Gastrocnemius medialis (tissue), 4 donors: ENCODE measurements around the gene DPP4. TPM values are rescaled to one million over a fixed set of nuclear protein-coding genes. Genes with fewer than 3 reads are reported as not detected.
A peak's percentile ranks its signal among the peaks of the same experiment; 100 is the strongest.

Experiments used
- ATAC-seq, 2 donors: fragments of 150-250 bp; one replicate each; pipeline ENCODE4 v1.9.1; 2016
- DNase-seq, 2 donors: peaks; one replicate each; pipeline ENCODE4 v3.0.0-alpha.2; 2019
- H3K27ac ChIP-seq, 4 donors: fragments of 200-600 bp; sonication (generic); 1 replicate in 1 of 4; 2 replicates in 3 of 4; pipeline ENCODE4 v1.5.1; 2016 to 2018; ENCODE audit warnings: mild to moderate bottlenecking in 2 of 4, moderate library complexity in 1 of 4
- H3K27me3 ChIP-seq, 3 donors: fragments of 200-600 bp; sonication (generic) in 2 of 3; 1 replicate in 1 of 3; 2 replicates in 2 of 3; pipeline versions ENCODE4 v1.5.1 to v1.6.0; 2016 to 2019; ENCODE audit warnings: mild to moderate bottlenecking in 1 of 3, moderate library complexity in 1 of 3
- H3K36me3 ChIP-seq, 2 donors: fragments of 200-600 bp; sonication (generic) in 1 of 2; one replicate each; pipeline ENCODE4 v1.5.1; 2017 to 2018
- H3K4me1 ChIP-seq, 2 donors: fragments of 200-600 bp; sonication (generic) in 1 of 2; one replicate each; pipeline ENCODE4 v1.5.1; 2016 to 2017; ENCODE audit warnings: mild to moderate bottlenecking in 2 of 2
- H3K4me3 ChIP-seq, 4 donors: fragments of 200-600 bp; sonication (generic) in 3 of 4; 1 replicate in 1 of 4; 2 replicates in 3 of 4; pipeline ENCODE4 v1.5.1; 2016 to 2019; ENCODE audit warnings: mild to moderate bottlenecking in 2 of 4
- H3K9me3 ChIP-seq, 3 donors: fragments of 200-600 bp; sonication (generic) in 2 of 3; 1 replicate in 1 of 3; 2 replicates in 2 of 3; pipeline ENCODE4 v1.5.1; 2016 to 2019
- POLR2A ChIP-seq, 2 donors: fragments of 450-650 bp; IDR thresholded peaks; one replicate each; pipeline ENCODE4 v1.6.1; 2017; ENCODE audit warnings: antibody characterized with exemption in 2 of 2, mild to moderate bottlenecking in 2 of 2, moderate library complexity in 2 of 2
- in situ Hi-C, 4 donors: fragments of 200-750 bp; cut with MboI; loops; one replicate each; pipeline versions ENCODE4 v1.15.0 to v1.8.0; 2017; ENCODE audit warnings: low sequenced_read_pairs in 4 of 4
- intact Hi-C: fragments of 100-400 bp; cut with DNase I; formaldehyde crosslinking; loops from one replicate; pipeline ENCODE4 v1.15.1; 2023; ENCODE audit warnings: low total_unique reads
- total RNA-seq, 4 donors: library from RNA; depleted of rRNA; stranded (reverse); fragments of >200 nt; gene quantifications; one replicate each; pipeline versions ENCODE4 v1.1.0 to v1.2.3, GENCODE V29; 2016
- TF ChIP-seq, protein P1 (sequence below), 5 experiments: fragments of 450-650 bp in 3 of 5; fragments of 200-600 bp in 2 of 5; sonication (generic) in 2 of 5; IDR thresholded peaks in 4 of 5; conservative IDR thresholded peaks in 1 of 5; 1 replicate in 4 of 5; 2 replicates in 1 of 5; pipeline ENCODE4 v1.5.1; 2016 to 2019; ENCODE audit warnings: antibody characterized with exemption in 5 of 5, mild to moderate bottlenecking in 3 of 5, moderate library complexity in 3 of 5

DPP4 gene
- total RNA-seq, 4 donors from 2014 or later = 2.2 to 7.9 (median 3.7) TPM

DNA sequence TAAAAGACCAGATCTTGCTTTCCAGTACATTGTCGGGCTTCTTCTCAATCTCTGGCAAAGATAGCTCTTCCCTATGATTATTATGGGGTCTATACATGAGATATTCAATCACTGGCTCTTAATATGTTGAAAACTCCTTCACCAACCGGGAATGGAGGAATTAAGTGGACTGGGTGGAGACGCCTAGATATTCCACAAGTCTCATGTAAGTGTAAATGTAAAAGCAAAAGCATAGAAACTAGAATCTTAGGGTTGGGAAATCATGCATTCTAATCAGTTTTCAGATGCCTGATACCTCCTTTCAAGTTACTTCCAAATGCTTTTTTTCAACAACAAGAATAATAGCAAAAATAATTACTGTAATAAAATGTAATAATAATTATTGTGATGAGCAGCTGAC lies 38.0 kb downstream of the DPP4 start:
- no peak overlapping the region for H3K27ac ChIP-seq
- no peak for ATAC-seq
- in situ Hi-C loops = no loop called here

DNA sequence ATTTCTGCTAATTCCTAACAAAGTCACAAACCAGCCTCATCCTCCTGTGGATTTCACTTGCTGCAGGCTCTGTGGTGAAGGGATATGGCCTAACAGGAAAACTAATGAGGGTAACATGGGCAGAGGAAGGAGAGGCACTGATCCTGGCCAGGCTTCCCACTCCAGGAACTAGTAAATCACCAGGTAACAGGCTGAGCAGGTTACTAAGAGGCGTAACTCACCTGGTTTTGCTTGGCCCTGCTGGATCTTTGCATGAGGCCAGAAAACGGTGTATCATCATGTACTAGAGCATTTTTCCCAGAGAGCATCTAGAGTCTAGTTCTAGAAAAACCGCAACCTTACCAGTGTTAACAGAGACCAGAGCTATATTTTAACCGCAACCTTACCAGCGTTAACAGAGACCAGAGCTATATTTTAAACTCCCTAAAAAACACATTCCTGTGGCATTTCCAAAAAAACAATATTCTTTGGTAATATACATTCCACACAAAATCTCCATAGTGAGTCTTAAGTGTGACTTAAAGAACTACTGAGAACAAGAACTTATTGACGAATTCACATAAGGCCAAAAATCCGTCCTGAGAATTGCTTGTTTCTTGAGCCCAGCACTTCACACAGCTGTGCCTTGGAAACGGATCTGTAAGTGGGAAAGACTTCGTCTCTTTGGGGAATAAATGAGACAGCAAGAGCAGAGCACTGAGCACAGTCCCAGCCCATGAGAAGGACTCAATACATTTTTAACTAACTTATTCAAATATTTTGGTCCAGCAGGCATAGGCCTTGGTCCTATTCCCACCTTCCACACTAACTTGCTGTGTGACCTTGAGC lies 43.4 kb downstream of the DPP4 start:
- peaks cover 0 to 5% of the 10 kb centered on the region in 2 donors for H3K4me1 ChIP-seq
- no peak overlapping the region for H3K4me3 ChIP-seq
- DNase-seq (no peak), ATAC-seq (no peak)
- H3K27me3 ChIP-seq = no peaks in the 10 kb centered on the region
- H3K9me3 ChIP-seq = no peaks in the 10 kb centered on the region
- H3K27ac ChIP-seq = no peak overlapping the region
- intact Hi-C loops (no loop called here), in situ Hi-C loops (no loop called here)
- no peaks in the 10 kb centered on the region for H3K36me3 ChIP-seq
- TF ChIP-seq POLR2A (IDR thresholded peaks at IDR 0.05) = no peak

More for the DNA sequence above, 38.0 kb downstream of the DPP4 start:
- no peak for TF ChIP-seq POLR2A (IDR thresholded peaks at IDR 0.05)
- TF ChIP-seq, protein P1, sequence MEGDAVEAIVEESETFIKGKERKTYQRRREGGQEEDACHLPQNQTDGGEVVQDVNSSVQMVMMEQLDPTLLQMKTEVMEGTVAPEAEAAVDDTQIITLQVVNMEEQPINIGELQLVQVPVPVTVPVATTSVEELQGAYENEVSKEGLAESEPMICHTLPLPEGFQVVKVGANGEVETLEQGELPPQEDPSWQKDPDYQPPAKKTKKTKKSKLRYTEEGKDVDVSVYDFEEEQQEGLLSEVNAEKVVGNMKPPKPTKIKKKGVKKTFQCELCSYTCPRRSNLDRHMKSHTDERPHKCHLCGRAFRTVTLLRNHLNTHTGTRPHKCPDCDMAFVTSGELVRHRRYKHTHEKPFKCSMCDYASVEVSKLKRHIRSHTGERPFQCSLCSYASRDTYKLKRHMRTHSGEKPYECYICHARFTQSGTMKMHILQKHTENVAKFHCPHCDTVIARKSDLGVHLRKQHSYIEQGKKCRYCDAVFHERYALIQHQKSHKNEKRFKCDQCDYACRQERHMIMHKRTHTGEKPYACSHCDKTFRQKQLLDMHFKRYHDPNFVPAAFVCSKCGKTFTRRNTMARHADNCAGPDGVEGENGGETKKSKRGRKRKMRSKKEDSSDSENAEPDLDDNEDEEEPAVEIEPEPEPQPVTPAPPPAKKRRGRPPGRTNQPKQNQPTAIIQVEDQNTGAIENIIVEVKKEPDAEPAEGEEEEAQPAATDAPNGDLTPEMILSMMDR (IDR thresholded peaks at IDR 0.05 in 4 of 5, conservative IDR thresholded peaks at IDR 0.05 in 1 of 5) = no peak
- no peaks in the 10 kb centered on the region for H3K36me3 ChIP-seq
- no peak overlapping the region for H3K4me3 ChIP-seq
- H3K27me3 ChIP-seq = no peaks in the 10 kb centered on the region
- no peaks in the 10 kb centered on the region for H3K9me3 ChIP-seq
- DNase-seq = no peak
- intact Hi-C loops = no loop called here
- no peaks in the 10 kb centered on the region for H3K4me1 ChIP-seq

DNA sequence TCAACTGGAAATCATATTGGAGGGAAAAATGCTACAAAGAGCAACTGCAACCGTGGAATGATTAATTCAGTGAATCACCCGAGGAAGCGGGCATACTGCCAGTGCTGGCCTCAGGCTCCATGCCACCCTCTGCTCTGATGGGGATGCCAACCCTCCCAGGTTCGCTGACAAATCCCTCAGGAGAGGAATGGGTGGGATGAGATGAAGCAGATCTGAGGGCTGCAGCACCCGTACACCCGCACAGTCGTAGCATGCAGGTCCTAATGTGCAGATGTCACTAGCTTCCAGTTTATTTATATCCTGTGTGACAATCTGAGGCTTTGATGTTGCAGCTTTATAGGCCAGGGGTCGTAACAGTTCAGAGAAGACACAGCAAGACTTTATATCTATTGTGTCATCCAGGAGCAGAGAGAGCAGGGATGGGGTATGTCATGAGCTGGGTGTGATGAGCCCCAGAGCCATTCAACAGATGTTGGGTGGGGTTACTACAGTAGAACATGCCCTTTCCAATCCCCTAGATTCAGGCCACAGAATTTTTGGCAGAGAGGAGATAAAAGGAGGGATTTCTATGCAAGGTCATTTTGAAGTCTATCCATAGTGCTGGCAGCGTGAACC lies 44.6 kb downstream of the DPP4 start:
- Histone ChIP-seq H3K4me1 (peaks cover 0 to 5% of the 10 kb centered on the region in 2 donors), H3K9me3 (no peaks in the 10 kb centered on the region), H3K4me3 (no peak overlapping the region), H3K36me3 (no peaks in the 10 kb centered on the region), H3K27ac (no peak overlapping the region), H3K27me3 (no peaks in the 10 kb centered on the region)
- no peak for DNase-seq
- no peak for TF ChIP-seq POLR2A (IDR thresholded peaks at IDR 0.05)
- TF ChIP-seq, protein P1 (IDR thresholded peaks at IDR 0.05 in 4 of 5, conservative IDR thresholded peaks at IDR 0.05 in 1 of 5) = no peak
- intact Hi-C loops (no loop called here), in situ Hi-C loops (no loop called here)
- peak; percentile 21 to 33 for ATAC-seq

DNA sequence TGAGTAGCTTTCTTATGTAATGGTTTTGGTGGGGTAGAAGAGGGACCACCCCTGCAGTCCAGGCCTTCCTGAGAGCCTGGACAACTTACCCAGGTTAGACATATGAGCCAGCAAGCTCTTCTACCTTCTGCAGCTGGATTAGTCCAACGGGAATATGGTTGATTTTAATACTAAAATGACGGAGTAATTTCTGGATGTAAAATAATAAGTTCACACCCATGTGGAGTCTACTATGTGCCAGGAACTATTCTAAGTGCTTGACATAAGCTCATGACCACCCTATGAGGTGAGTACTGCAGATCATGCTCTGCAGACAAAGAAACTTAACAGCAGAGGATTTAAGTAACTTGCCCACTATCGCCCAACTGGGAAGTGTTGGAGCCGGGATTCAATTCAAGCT lies 45.5 kb downstream of the DPP4 start:
- no peaks in the 10 kb centered on the region for H3K36me3 ChIP-seq
- peaks cover 0 to 5% of the 10 kb centered on the region in 2 donors for H3K4me1 ChIP-seq
- no peak overlapping the region for H3K27ac ChIP-seq
- ATAC-seq (no peak), DNase-seq (no peak)
- intact Hi-C loops (no loop called here), in situ Hi-C loops (no loop called here)
- H3K4me3 ChIP-seq = no peak overlapping the region
- TF ChIP-seq, protein P1 (IDR thresholded peaks at IDR 0.05 in 4 of 5, conservative IDR thresholded peaks at IDR 0.05 in 1 of 5) = no peak
- TF ChIP-seq POLR2A (IDR thresholded peaks at IDR 0.05) = no peak
- no peaks in the 10 kb centered on the region for H3K27me3 ChIP-seq
- H3K9me3 ChIP-seq = no peaks in the 10 kb centered on the region

DNA sequence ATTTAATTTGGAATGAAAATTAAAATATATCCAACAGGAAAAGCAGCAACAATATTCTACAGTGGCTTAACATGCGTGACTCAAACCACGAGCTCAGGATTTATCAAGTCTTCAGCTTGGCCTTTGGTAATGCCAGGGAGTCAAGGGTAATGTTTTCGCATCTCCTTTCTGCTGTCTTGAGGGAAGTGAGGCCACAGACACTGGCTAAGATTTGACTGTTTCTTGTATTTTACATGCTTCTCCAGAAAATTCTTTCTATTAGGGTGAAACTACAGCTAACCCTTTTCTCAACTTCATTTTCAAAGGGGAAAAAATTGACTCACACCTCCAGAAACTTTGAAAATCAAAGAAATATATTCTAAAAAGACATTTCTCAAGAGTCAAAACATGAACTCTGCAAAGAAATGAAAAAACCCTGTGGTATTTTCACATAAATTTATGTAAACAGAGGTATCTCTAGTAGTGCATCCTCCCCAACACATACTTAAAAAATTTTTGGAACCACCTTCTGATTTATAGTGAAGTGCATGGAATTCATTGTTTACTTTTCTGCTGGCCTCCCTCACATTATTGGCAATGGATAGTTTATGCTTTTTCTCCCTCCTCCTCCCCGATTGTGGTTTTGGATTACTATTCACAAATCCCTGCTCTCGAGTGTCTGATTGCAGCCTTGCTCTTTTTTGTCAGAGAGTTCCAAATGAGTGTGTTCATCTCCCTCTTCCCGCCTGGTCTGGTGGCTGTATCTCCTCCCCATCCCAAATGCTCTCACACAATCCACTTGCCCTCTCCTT lies 48.7 kb downstream of the DPP4 start:
- ATAC-seq (no peak), DNase-seq (no peak)
- Histone ChIP-seq H3K4me3 (no peak overlapping the region), H3K27ac (no peak overlapping the region), H3K36me3 (no peaks in the 10 kb centered on the region), H3K4me1 (peaks cover 5 to 14% of the 10 kb centered on the region in 2 donors), H3K9me3 (no peaks in the 10 kb centered on the region), H3K27me3 (no peaks in the 10 kb centered on the region)
- TF ChIP-seq, protein P1 (IDR thresholded peaks at IDR 0.05 in 4 of 5, conservative IDR thresholded peaks at IDR 0.05 in 1 of 5) = no peak
- TF ChIP-seq POLR2A (IDR thresholded peaks at IDR 0.05) = no peak
- intact Hi-C loops (no loop called here), in situ Hi-C loops (no loop called here)
